ACHN (cell line): ENCODE data around the gene TMC3.

Experiments used
- DNase-seq: peaks from one replicate; pipeline ENCODE4 v3.0.0-alpha.2; 2015
- in situ Hi-C: cut with HindIII; loops from 2 replicates; pipeline ENCODE4 v1.10.0; 2017; ENCODE audit warnings: low sequenced_read_pairs, low pct_ligation_motif_present, low pct_unique_long_range_greater_than_20kb

The TMC3 gene

GRCh38 chr15:81293728-81294515 lies 80.1 kb downstream of the TMC3 start:
- in situ Hi-C loops: no loop called here
- no peak for DNase-seq

GRCh38 chr15:81292523-81293001 lies 81.5 kb downstream of the TMC3 start:
- in situ Hi-C loops: no loop called here
- DNase-seq: no peak

- DNase-seq: no peak
- in situ Hi-C loops: no loop called here
Observed at GRCh38 chr15:81291916-81292522, 82.0 kb downstream of the TMC3 start.

- no peak for DNase-seq
- in situ Hi-C loops: no loop called here
Observed at GRCh38 chr15:81289910-81290309, 84.1 kb downstream of the TMC3 start.

GRCh38 chr15:81288616-81289015 lies 85.4 kb downstream of the TMC3 start:
- in situ Hi-C loops: no loop called here
- no peak for DNase-seq

- in situ Hi-C loops: no loop called here
- DNase-seq: no peak
Observed at GRCh38 chr15:81288040-81288439, 86.0 kb downstream of the TMC3 start.

GRCh38 chr15:81286621-81287121 lies 87.3 kb downstream of the TMC3 start:
- DNase-seq: no peak
- in situ Hi-C loops: no loop called here

GRCh38 chr15:81285461-81285860 lies 88.6 kb downstream of the TMC3 start:
- in situ Hi-C loops: no loop called here
- no peak for DNase-seq

GRCh38 chr15:81284256-81285031 lies 89.6 kb downstream of the TMC3 start:
- DNase-seq: no peak
- in situ Hi-C loops: no loop called here

- in situ Hi-C loops: no loop called here
- DNase-seq: no peak
Observed at GRCh38 chr15:81282911-81283310, 91.1 kb downstream of the TMC3 start.

- DNase-seq: no peak
- in situ Hi-C loops: no loop called here
Observed at GRCh38 chr15:81282606-81282895, 91.5 kb downstream of the TMC3 start.

- DNase-seq: no peak
- in situ Hi-C loops: no loop called here
Observed at GRCh38 chr15:81281766-81282605, 92.0 kb downstream of the TMC3 start.

- in situ Hi-C loops: no loop called here
- no peak for DNase-seq
Observed at GRCh38 chr15:81281456-81281735, 92.6 kb downstream of the TMC3 start.
